HG03378 (cell line): ENCODE results near the gene SH3D19.
"Not testable (repeated sequence)": the region's sequence is repeated elsewhere in the genome, so short reads cannot be mapped to it uniquely, and the experiment has no call there.

Experiments used
- ATAC-seq: cut with Tn5 transposase; IDR thresholded peaks from one replicate; pipeline ENCODE4 v1.9.1; 2021; ENCODE audit warnings: mild to moderate bottlenecking, moderate library complexity; ENCODE audit not compliant: unreplicated experiment

The SH3D19 gene

DNA sequence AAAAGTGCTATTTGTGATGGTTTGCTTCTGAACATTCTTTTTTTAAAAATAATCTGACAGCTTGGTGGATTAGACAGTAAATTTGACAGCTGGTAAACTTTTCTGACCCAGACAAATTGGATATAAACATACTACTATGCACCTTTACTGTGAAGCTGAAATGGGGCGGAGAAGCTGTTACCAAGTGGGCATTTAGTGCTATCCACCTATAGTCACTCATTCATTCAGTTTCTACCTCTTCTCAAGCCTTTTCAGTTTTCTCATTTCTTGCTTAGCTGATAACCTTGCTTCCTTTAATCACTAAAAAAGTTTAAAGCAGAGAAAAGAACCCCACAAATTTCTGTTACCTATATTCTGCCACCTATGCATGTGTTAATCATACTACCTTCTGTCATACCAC is 220.8 kb downstream of the SH3D19 start:
- no peak for ATAC-seq

DNA sequence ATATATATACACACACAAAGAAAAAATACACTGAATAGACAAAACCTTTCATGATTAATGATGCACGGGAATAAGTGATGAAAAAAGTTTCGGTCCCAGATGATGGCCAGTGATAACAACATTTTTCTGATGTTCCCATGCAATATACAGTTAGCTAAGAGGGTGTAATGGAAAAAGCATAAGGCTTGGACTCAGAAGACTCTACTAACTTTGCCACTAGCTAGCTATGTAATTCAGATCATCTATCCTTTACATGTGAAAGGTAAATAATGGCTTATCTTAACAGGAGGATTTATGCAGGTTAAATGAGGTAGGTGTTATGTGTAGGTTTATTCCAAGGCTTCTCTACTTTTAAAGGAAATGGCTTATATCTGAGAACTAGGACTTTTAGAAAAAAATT is 221.6 kb downstream of the SH3D19 start:
- no peak for ATAC-seq

- no peak for ATAC-seq
Observed at GRCh38 chr4:151100531-151100930, 224.9 kb downstream of the SH3D19 start.

DNA sequence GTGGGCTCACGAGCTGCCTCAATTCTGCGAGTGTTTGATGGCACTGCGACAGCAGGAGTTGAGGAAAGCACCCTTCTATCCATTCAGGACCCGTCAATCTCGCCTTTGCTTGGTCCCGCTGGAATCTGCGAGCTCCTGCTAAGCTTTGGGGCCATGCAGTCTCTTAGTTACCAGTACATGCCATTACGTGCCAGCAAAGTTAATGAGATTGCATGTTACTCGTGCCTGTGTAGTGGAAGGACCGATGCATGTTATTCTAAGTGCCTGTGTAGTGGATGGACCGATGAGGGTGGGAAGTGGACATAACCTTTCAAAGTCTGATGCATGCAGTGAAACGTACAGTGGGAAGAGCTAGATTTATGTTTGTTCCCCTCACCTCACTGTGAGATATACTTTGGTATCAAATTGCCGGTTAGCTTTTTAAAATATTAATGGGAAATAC is 225.4 kb downstream of the SH3D19 start:
- ATAC-seq: no peak

- peak; percentile 89 for ATAC-seq
Observed at GRCh38 chr4:151099229-151099975, 226.0 kb downstream of the SH3D19 start, which contains the start of gene RPS3A. Gene RPS3A, plus strand, starts transcription at chr4:151099628. Its CDS starts 25 bp downstream, at chr4:151099653.

- ATAC-seq: no peak
Observed at GRCh38 chr4:151098979-151099228, 226.5 kb downstream of the SH3D19 start.

DNA sequence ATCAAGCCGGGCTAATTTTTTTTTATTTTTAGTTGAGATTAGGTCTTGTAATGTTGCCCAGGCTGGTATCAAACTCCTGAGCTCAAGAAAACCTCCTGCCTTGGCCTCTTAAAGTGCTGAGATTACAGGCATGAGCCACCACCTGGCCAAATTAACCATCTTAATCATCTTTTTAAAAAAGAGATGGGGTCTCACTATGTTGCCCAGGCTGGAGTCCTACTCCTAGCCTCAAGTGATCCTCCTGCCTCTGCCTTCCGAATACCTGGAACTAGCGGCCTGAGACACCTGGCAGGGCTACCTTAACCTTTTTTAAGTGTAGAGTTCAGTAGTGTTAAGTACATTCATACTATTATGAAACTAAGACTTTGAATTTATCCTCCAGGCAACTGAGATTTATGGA is 227.6 kb downstream of the SH3D19 start:
- no peak for ATAC-seq

DNA sequence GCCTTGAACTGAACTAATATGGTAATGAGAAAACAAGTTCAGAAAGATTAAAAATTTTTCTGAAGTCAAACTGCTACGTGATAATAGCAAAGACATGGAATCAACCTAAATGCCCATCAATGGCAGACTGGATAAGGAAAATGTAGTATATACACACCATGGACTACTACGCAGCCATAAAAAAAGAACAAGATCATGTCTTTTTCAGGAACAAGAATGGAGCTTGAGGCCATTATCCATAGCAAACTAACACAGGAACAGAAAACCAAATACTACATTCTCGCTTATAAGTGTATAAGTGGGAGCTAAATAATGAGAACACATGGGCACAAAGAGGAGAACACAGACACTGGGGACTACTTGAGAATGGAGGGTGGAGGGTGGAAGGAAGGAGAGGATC is 230.3 kb downstream of the SH3D19 start:
- no peak for ATAC-seq

GRCh38 chr4:151094290-151094751 is 231.1 kb downstream of the SH3D19 start:
- ATAC-seq: no peak

GRCh38 chr4:151093203-151093602 is 232.2 kb downstream of the SH3D19 start:
- ATAC-seq: no peak

GRCh38 chr4:151092488-151092887 is 232.9 kb downstream of the SH3D19 start:
- ATAC-seq: no peak

GRCh38 chr4:151091047-151091446 is 234.4 kb downstream of the SH3D19 start:
- no peak for ATAC-seq

DNA sequence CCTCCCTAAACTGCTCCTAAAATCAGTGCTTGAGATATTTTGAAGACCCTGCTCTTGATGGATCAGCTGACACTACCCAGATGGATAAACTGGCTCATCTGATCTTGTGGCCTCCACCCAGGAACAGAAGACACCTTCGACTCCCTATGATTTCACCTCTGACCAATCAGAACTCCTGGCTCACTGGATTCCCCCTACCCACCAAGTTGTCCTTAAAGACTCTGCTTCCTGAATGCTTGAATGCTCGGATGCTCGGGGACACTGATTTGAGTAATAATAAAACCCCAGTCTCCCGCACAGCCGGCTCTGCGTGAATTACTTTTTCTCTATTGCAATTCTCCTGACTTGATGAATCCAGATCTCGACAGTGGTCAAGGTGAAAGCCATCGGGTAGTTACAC is 237.9 kb downstream of the SH3D19 start:
- no peak for ATAC-seq

GRCh38 chr4:151077978-151078377 is 247.4 kb downstream of the SH3D19 start:
- ATAC-seq: not testable (repeated sequence)

GRCh38 chr4:151074416-151074916 is 250.9 kb downstream of the SH3D19 start:
- ATAC-seq: no peak
